Mesenchymal stem cell (in vitro differentiated cells and primary cell): ENCODE measurements around the gene MARF1.

ENCODE experiments used
- DNase-seq: peaks from one replicate; pipeline ENCODE4 v3.0.0-alpha.2; 2013
- H2AFZ ChIP-seq: one replicate; pipeline ENCODE4 v1.6.1; 2013; ENCODE audit warnings: low read depth, mild to moderate bottlenecking, control low read depth, inconsistent platforms, low read length, moderate library complexity
- H2AK5ac ChIP-seq: 2 replicates; pipeline ENCODE4 v1.6.1; 2013; ENCODE audit warnings: low read length, moderate library complexity, mild to moderate bottlenecking, inconsistent platforms; ENCODE audit not compliant: severe bottlenecking
- H2BK120ac ChIP-seq: one replicate; pipeline ENCODE4 v1.6.1; 2013; ENCODE audit warnings: low read depth, mild to moderate bottlenecking, inconsistent platforms, low read length, moderate library complexity
- H2BK12ac ChIP-seq, 2 experiments: one replicate each; pipeline ENCODE4 v1.6.1; 2013; ENCODE audit warnings: inconsistent platforms in 2 of 2, low read length in 2 of 2, mild to moderate bottlenecking in 2 of 2, moderate library complexity in 2 of 2, control low read depth in 1 of 2
- H2BK15ac ChIP-seq: one replicate; pipeline ENCODE4 v1.6.1; 2013; ENCODE audit warnings: mild to moderate bottlenecking, low read depth, inconsistent platforms; ENCODE audit not compliant: poor library complexity, severe bottlenecking
- H2BK5ac ChIP-seq: 2 replicates; pipeline ENCODE4 v1.6.1; 2013; ENCODE audit warnings: low read depth, mild to moderate bottlenecking, low read length, control low read depth, inconsistent platforms; ENCODE audit not compliant: poor library complexity, severe bottlenecking
- H3K14ac ChIP-seq, 2 experiments: one replicate each; pipeline ENCODE4 v1.6.1; 2013; ENCODE audit warnings: inconsistent platforms in 2 of 2, low read length in 2 of 2, control low read depth in 1 of 2, mild to moderate bottlenecking in 1 of 2, moderate library complexity in 1 of 2
- H3K18ac ChIP-seq, 2 experiments: one replicate each; pipeline ENCODE4 v1.6.1; 2013; ENCODE audit warnings: inconsistent platforms in 2 of 2, low read length in 2 of 2, control low read depth in 1 of 2, low read depth in 1 of 2, mild to moderate bottlenecking in 1 of 2
- H3K23ac ChIP-seq, 2 experiments: one replicate each; pipeline ENCODE4 v1.6.1; 2013; ENCODE audit warnings: inconsistent platforms in 2 of 2, low read length in 2 of 2, mild to moderate bottlenecking in 2 of 2, moderate library complexity in 2 of 2, control low read depth in 1 of 2
- H3K27ac ChIP-seq: 2 replicates; pipeline ENCODE4 v1.5.1; 2013; ENCODE audit warnings: mild to moderate bottlenecking, moderate library complexity, low read length, control low read depth, inconsistent platforms; ENCODE audit not compliant: poor library complexity, severe bottlenecking
- H3K27me3 ChIP-seq, 2 experiments: 2 replicates each; pipeline versions ENCODE4 v1.6.1 to v1.7.0; 2013; ENCODE audit warnings: low read length in 2 of 2, mild to moderate bottlenecking in 2 of 2, moderate library complexity in 2 of 2, control low read depth in 1 of 2, inconsistent platforms in 1 of 2; ENCODE audit not compliant: control insufficient read depth in 1 of 2, insufficient read depth in 1 of 2
- H3K36me3 ChIP-seq, 2 experiments: 2 replicates each; pipeline versions ENCODE4 v1.6.1 to v1.7.0; 2013; ENCODE audit warnings: low read length in 2 of 2, control low read depth in 1 of 2, inconsistent platforms in 1 of 2, low read depth in 1 of 2, mild to moderate bottlenecking in 1 of 2; ENCODE audit not compliant: insufficient read depth in 2 of 2, control insufficient read depth in 1 of 2
- H3K4ac ChIP-seq, 2 experiments: one replicate each; pipeline ENCODE4 v1.6.1; 2013; ENCODE audit warnings: inconsistent platforms in 2 of 2, low read length in 2 of 2, mild to moderate bottlenecking in 2 of 2, moderate library complexity in 2 of 2, control low read depth in 1 of 2, low read depth in 1 of 2
- H3K4me1 ChIP-seq: 2 replicates; pipeline ENCODE4 v1.6.1; 2013; ENCODE audit warnings: low read depth, low read length, control low read depth; ENCODE audit not compliant: control insufficient read depth, insufficient read depth
- H3K4me2 ChIP-seq: 2 replicates; pipeline ENCODE4 v1.6.1; 2013; ENCODE audit warnings: low read length, mild to moderate bottlenecking, inconsistent platforms; ENCODE audit not compliant: poor library complexity, severe bottlenecking
- H3K4me3 ChIP-seq, 2 experiments: 2 replicates each; pipeline versions ENCODE4 v1.5.1 to v1.7.0; 2013; ENCODE audit warnings: low read length in 2 of 2, mild to moderate bottlenecking in 2 of 2, control low read depth in 1 of 2, low read depth in 1 of 2; ENCODE audit not compliant: insufficient read depth in 1 of 2
- H3K79me1 ChIP-seq: replicated peaks from 2 replicates; pipeline ENCODE4 v1.6.1; 2013; ENCODE audit warnings: mild to moderate bottlenecking, control low read depth, low read length, inconsistent platforms; ENCODE audit not compliant: poor library complexity, severe bottlenecking
- H3K9ac ChIP-seq: 2 replicates; pipeline ENCODE4 v1.7.0; 2013; ENCODE audit warnings: mild to moderate bottlenecking, low read length, moderate library complexity
- H3K9me3 ChIP-seq: 2 replicates; pipeline ENCODE4 v1.7.0; 2013; ENCODE audit warnings: mild to moderate bottlenecking, low read length; ENCODE audit not compliant: control insufficient read depth
- H4K8ac ChIP-seq: one replicate; pipeline ENCODE4 v1.6.1; 2013; ENCODE audit warnings: inconsistent platforms, mild to moderate bottlenecking, low read length, moderate library complexity
- H4K91ac ChIP-seq: one replicate; pipeline ENCODE4 v1.6.1; 2013; ENCODE audit warnings: mild to moderate bottlenecking, low read length, inconsistent platforms
- WGBS: methylation state at CpG from one replicate; pipeline ENCODE4 v1.1.7; 2013; ENCODE audit warnings: mixed read lengths; 5-methylcytosine and 5-hydroxymethylcytosine counted together

The MARF1 gene

DNA sequence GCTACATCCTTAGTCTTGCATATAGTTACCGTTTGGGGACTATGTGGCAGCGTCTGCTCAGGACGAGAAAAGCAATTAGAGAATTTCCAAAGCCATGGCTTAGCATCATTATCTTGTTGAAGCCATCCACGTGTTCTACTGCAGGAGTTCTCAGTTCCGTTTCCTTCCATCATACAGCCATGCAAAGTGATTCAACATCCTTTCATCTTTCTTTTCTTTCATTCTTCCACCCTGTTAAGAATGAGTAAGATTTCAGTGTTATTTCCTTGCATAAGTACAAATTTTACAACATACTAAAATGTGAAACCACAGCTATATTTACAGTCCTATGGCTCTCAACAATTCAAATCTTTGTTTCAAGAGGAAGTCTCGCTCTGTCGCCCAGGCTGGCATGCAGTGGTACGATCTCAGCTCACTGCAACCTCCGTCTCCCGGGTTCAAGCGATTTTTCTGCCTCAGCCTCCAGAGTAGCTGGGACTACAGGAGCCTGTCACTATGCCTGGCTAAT lies 3.8 kb downstream of the MARF1 start:
- DNase-seq: no peak
- no peak overlapping the region for H3K4ac ChIP-seq
- peaks cover 20 to 52% of the 10 kb centered on the region in 2 experiments for H3K36me3 ChIP-seq
- H3K27me3 ChIP-seq: no peaks in the 10 kb centered on the region
- no peak overlapping the region for H3K18ac ChIP-seq
- no peak overlapping the region for H3K27ac ChIP-seq
- no peak overlapping the region for H3K9ac ChIP-seq
- H3K4me1 ChIP-seq: peaks cover 3% of the 10 kb centered on the region
- no peak overlapping the region for H2AFZ ChIP-seq
- no peak overlapping the region for H3K4me2 ChIP-seq
- peaks cover 23% of the 10 kb centered on the region for H3K79me1 ChIP-seq
- H3K4me3 ChIP-seq: no peak overlapping the region
- no peak overlapping the region for H2BK12ac ChIP-seq
- no peak overlapping the region for H4K8ac ChIP-seq
- H3K23ac ChIP-seq: no peak overlapping the region
- no peak overlapping the region for H2BK15ac ChIP-seq
- H3K14ac ChIP-seq: no peak overlapping the region
- no peak overlapping the region for H2BK5ac ChIP-seq
- H2AK5ac ChIP-seq: no peak overlapping the region
- H4K91ac ChIP-seq: no peak overlapping the region
- no peaks in the 10 kb centered on the region for H3K9me3 ChIP-seq
- no peak overlapping the region for H2BK120ac ChIP-seq
- 98% methylated on average over 11 of the region's 11 CpGs for WGBS

DNA sequence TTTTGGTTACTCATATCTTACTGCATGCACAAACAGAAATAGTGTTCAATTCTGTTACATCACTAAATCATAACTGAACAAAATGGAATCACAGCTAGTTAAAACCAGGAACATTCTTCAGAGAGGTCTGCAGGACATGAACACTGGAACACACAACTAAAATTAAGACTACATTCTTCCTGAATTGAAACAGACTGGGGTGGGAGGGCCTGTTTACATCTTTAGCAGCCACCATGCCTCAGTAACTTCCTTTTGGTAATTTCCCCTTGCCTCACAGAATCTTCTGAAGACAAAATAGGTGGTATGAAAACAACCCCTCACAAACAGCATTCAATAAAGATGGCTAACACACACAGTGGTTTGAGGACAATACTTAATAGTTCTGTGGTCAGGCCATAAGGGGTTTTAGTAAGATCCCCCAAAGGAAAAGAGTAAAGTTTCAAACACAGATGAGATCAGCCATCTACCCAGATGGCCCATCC lies 6.5 kb downstream of the MARF1 start:
- H3K4ac ChIP-seq: no peak overlapping the region

DNA sequence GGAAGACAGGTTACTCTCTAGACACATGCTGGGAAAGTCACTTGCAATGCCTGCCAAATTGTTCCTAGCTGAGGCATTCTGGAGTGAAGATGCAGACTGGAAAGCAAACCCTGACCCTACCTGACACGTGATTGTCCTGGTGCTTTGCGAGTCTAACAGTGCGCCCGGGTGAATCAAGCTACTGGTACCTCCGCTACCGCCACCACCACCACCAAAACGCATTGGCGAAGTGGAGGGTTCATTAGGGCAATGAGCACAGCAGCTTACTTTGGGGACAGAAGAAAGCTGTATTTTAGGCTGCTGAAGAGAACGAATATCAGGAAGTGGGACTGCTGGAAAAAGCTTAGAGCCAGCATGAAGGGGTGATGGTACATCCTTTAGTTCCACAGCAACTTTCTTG lies 7.0 kb downstream of the MARF1 start:
- Histone ChIP-seq H3K4me2 (no peak overlapping the region), H2AFZ (no peak overlapping the region), H2BK5ac (no peak overlapping the region), H2AK5ac (no peak overlapping the region), H3K9me3 (no peaks in the 10 kb centered on the region), H3K4me1 (peaks cover 3% of the 10 kb centered on the region), H3K23ac (no peak overlapping the region), H3K27me3 (no peaks in the 10 kb centered on the region), H4K91ac (no peak overlapping the region), H2BK15ac (no peak overlapping the region), H2BK120ac (no peak overlapping the region), H3K14ac (no peak overlapping the region), H3K18ac (no peak overlapping the region), H3K4ac (no peak overlapping the region), H3K36me3 (peaks cover 26 to 83% of the 10 kb centered on the region in 2 experiments), H2BK12ac (no peak overlapping the region), H3K79me1 (peaks cover 28% of the 10 kb centered on the region), H4K8ac (no peak overlapping the region), H3K27ac (no peak overlapping the region), H3K4me3 (no peak overlapping the region), H3K9ac (no peak overlapping the region)
- WGBS: over 99% methylated on average over 8 of the region's 9 CpGs
- no peak for DNase-seq

More for the DNA sequence above, 6.5 kb downstream of the MARF1 start:
- Histone ChIP-seq H2BK12ac (no peak overlapping the region), H3K4me3 (no peak overlapping the region), H2BK120ac (no peak overlapping the region), H2BK5ac (no peak overlapping the region), H3K9ac (no peak overlapping the region), H4K8ac (no peak overlapping the region), H3K14ac (no peak overlapping the region), H3K27ac (no peak overlapping the region), H2BK15ac (no peak overlapping the region), H3K4me1 (peaks cover 3% of the 10 kb centered on the region), H2AK5ac (no peak overlapping the region), H3K27me3 (no peaks in the 10 kb centered on the region), H3K36me3 (peaks cover 26 to 78% of the 10 kb centered on the region in 2 experiments), H4K91ac (no peak overlapping the region), H2AFZ (no peak overlapping the region), H3K4me2 (no peak overlapping the region), H3K9me3 (no peaks in the 10 kb centered on the region), H3K18ac (no peak overlapping the region), H3K79me1 (peaks cover 26% of the 10 kb centered on the region), H3K23ac (no peak overlapping the region)
- DNase-seq: no peak

DNA sequence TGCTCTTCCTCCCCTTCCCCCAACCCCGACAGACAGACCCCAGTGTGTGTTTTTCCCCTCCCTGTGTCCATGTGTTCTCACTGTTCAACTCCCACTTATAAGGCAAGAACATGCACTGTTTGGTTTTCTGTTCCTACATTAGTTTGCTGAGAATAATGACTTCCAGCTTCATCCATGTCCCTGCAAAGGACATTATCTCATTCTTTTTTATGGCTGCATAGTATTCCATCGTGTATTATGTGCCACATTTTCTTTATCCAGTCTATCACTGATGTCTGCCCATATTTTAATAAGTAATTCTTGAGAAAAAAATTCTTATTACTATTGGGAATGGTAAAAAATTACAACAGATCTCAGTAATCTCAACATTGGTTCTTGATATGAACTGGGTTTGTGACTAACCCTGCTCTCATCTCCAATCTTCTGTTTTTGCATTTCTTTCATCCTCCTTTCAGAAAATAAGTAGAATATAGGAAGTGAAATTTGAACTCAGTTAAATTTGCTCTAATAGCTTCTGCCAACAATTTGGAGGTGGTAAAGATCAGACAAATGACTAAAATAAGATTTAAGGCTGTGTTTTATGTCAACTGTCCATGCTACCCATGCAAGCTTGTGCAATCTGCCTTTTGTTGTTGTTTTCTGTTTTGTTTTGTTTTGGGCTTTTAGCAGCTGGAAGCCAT lies 11.1 kb downstream of the MARF1 start:
- no peak overlapping the region for H3K27ac ChIP-seq
- H3K4ac ChIP-seq: no peak overlapping the region
- WGBS: 95% methylated on average over 1 of the region's 2 CpGs
- H3K9ac ChIP-seq: no peak overlapping the region
- H2AK5ac ChIP-seq: no peak overlapping the region
- H3K4me2 ChIP-seq: no peak overlapping the region
- peaks cover 31% of the 10 kb centered on the region for H3K79me1 ChIP-seq
- no peak for DNase-seq
- H3K36me3 ChIP-seq: peaks cover 16 to 82% of the 10 kb centered on the region in 2 experiments
- peaks cover 2% of the 10 kb centered on the region for H3K4me1 ChIP-seq
- no peak overlapping the region for H2BK15ac ChIP-seq
- no peaks in the 10 kb centered on the region for H3K9me3 ChIP-seq
- no peak overlapping the region for H3K4me3 ChIP-seq
- H4K8ac ChIP-seq: no peak overlapping the region
- no peak overlapping the region for H2BK12ac ChIP-seq
- H3K14ac ChIP-seq: no peak overlapping the region
- no peak overlapping the region for H3K18ac ChIP-seq
- no peak overlapping the region for H2BK120ac ChIP-seq
- no peak overlapping the region for H2BK5ac ChIP-seq
- H2AFZ ChIP-seq: no peak overlapping the region
- H4K91ac ChIP-seq: no peak overlapping the region
- H3K27me3 ChIP-seq: no peaks in the 10 kb centered on the region
- H3K23ac ChIP-seq: no peak overlapping the region
